DMS79 (cell line): Measurements from ENCODE around the gene GOLGA8N.
A peak's percentile ranks its signal among the peaks of the same experiment; 100 is the strongest.
"Not testable (repeated sequence)": the region's sequence is repeated elsewhere in the genome, so short reads cannot be mapped to it uniquely, and the experiment has no call there.

ENCODE experiments used
- DNase-seq: peaks from one replicate; lab custom pipeline; 2025; lab: John Stamatoyannopoulos, UW

GOLGA8N gene

DNA sequence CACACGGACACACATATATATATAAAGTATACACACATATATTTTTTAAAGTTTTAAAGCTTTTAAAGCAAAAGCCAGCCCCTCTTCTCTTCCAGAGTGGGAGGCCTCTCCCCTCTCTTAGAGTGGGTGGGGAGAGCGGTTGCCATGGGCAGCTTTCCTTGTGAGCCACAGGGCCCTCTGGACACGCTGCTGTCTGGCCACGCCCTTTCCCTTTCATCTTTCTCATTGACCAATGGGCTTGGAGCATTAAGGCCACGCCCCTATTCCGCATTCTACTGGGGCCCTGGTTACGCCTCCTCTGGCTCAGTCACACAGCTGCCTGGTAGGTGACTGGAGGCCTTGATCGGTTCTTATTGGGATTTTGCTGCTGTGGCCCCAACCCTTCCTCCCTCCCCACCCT is at the start of gene GOLGA8N:
TSS of gene GOLGA8N (plus strand) at position 306 of the 400 bp plus-strand sequence.
- DNase-seq = not testable (repeated sequence)

DNA sequence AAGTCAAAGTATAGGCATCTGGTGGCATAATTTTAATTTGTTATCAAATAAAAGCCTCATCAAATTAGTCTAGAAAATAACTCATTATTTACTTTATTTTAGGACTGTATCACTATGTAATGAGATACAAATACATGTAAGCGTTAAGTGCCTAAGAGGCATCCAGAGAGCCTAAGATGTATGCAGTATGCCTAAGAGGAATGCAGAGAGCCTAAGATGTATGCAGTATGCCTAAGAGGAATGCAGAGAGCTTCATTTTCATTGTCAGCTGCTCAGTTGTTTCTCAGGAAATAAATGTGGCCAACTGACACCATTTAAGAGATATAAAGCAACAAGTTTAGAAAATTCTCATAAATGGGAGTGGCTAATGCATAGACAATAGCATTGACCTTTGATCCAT is 49.8 kb upstream of the GOLGA8N start:
- DNase-seq = not testable (repeated sequence)

- not testable (repeated sequence) for DNase-seq
Measured at GRCh38 chr15:32545129-32545528, 48.1 kb upstream of the GOLGA8N start.

DNA sequence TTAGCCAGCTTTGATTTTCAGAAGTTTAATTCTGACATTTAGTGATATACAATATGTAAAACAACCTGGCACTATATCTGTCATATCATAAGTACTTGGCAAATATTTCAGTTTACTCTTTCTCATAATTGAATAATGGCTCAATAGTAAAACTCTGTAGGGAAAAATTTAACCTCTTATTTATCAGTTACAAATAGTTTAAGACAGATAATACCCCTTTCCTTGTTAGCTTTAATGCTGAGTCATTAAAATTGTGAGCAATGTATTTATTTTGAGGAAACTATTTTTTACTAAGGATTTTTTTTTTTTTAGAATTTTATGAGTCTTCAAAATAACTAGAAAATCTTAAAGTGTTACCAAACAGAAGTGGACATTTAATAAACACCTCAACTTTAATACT is 38.7 kb upstream of the GOLGA8N start:
- not testable (repeated sequence) for DNase-seq

- not testable (repeated sequence) for DNase-seq
Measured at GRCh38 chr15:32562198-32562597, 31.1 kb upstream of the GOLGA8N start.

- DNase-seq = not testable (repeated sequence)
Measured at GRCh38 chr15:32568988-32569387, 24.3 kb upstream of the GOLGA8N start.

GRCh38 chr15:32578482-32578881 is 14.8 kb upstream of the GOLGA8N start:
- not testable (repeated sequence) for DNase-seq

DNA sequence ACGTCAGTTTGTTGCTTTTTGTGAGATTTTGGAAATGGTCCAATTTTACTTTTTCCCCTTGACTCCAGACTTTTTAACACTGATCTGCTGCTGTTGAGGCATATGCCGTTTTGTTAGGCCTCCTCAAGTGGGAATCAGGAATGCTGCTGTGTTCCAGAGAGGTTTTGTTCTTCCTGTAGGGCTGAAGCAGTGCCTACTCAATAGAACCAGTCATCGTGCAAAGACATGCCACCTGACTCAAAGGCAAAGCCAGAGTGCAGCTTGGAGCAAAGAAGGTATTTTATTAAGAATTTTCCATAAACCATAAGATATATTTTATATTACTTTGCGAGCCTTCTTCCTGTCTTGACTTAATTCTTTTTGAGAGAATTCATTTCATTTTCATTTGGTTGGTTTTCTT is 7.4 kb upstream of the GOLGA8N start:
- not testable (repeated sequence) for DNase-seq

GRCh38 chr15:32609518-32609917 is 16.3 kb downstream of the GOLGA8N start:
- DNase-seq = not testable (repeated sequence)

- DNase-seq = not testable (repeated sequence)
Measured at GRCh38 chr15:32610719-32611118, 17.5 kb downstream of the GOLGA8N start.

GRCh38 chr15:32614712-32615050 is 21.4 kb downstream of the GOLGA8N start:
- not testable (repeated sequence) for DNase-seq

GRCh38 chr15:32615051-32615870 is 22.0 kb downstream of the GOLGA8N start, which contains the start of gene ARHGAP11A:
Gene ARHGAP11A, plus strand, starts transcription at chr15:32615504. Its CDS starts 708 bp downstream, at chr15:32616212.
- not testable (repeated sequence) for DNase-seq

DNA sequence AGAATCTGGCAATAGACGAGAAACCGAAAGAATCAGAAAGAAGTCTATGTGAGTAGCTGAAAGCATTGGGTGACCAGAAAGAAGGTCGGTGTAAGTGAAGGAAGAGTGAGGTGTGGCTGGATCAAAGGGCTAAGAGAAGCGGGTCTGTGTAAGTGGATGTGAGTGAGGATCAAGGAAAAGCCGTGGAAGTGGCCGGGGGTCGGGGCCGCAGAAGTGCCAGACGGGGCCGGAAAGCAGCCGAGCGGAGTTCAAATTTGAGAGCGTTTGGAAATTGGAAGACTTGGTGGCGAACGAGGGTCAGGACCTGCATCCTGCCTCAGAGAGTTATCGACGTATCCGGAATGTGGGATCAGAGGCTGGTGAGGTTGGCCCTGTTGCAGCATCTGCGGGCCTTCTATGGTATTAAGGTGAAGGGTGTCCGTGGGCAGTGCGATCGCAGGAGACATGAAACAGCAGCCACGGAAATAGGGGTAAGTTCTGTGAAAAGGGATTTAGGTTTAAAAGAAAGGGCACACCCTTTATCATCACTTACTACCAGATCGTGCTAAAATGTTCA is 22.7 kb downstream of the GOLGA8N start:
- not testable (repeated sequence) for DNase-seq

- DNase-seq = no peak
Measured at GRCh38 chr15:32636410-32636809, 43.2 kb downstream of the GOLGA8N start.

DNA sequence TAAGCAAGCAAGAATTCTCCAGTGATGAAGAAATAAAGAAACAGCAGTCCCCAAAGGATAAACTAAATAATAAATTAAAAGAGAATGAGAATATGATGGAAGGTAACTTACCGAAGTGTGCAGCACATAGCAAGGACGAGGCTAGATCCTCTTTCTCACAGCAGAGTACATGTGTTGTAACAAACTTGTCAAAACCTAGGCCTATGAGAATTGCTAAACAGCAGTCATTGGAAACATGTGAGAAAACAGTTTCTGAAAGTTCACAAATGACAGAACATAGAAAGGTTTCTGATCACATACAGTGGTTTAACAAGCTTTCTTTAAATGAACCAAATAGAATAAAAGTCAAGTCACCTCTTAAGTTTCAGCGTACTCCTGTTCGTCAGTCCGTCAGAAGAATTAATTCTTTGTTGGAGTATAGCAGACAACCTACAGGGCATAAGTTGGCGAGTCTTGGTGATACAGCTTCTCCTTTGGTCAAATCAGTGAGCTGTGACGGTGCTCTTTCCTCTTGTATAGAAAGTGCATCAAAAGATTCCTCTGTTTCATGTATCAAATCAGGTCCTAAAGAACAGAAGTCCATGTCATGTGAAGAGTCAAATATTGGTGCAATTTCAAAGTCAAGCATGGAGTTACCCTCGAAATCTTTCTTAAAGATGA is 43.8 kb downstream of the GOLGA8N start:
- no peak for DNase-seq

- DNase-seq = no peak
Measured at GRCh38 chr15:32637704-32638103, 44.4 kb downstream of the GOLGA8N start.

GRCh38 chr15:32641517-32642059 is 48.3 kb downstream of the GOLGA8N start, which contains the start of gene SCG5:
Gene SCG5, plus strand, starts transcription at chr15:32641710. Its CDS starts 1,883 bp downstream, at chr15:32643593.
- DNase-seq = peak; percentile 84

DNA sequence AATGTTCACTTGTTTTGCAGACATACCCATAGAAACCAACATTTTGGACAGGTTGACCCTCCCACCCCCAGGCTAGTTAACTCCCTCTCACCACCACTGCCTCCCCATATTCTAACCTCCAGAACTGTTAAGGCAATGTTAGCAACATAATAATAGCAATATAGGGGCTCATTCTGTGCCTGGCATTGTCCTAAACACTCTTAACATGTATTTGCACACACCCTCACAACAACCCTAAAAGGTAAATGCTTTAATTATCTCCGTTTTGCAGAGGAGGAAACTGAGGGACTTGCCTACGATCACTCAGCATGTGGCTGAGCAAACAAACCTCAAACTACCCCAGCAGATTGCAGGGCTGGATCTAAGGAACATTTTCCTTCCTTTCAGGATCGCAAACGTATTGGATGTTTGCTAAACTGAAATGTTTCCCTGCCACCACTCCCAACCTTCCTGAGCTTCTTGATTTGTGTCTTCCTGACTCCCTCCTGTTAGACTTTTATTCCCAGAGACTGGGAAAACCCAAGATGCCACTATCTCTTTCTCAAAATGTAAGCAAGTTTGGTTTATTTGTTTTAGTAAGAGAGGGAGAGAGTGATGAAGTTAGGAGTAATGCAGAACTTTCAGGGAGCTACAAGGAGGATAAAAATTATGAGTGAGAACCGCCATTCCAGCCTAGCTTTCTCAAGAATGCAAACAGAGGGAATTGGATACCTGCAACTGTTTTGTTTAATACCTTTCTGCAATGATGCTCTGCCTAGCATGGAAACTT is 49.6 kb downstream of the GOLGA8N start:
- DNase-seq = no peak

DNA sequence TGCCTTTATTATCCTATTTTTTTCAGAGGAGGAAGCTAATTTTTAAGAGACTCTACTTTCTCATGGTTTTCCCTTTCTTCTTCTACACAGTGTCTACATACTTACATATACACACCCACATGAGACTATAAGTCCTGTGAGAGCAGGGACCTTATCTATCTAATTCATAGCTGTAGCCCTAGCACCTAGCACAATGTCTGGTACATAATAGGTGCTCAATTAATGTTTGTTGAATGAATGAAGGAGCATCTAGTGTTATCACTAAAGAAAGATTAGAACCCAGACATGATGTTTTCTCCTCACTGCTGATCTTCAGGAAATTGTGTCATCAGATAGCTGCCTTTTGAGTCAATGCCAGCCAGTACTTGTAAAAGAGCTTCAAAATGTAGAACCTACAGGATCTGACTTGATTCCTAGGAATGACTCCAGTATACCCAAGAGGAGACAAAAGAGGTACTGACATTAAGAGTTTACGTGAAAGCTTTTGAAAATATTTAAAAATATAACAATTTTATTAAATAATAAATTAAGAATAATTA is 50.7 kb downstream of the GOLGA8N start:
- no peak for DNase-seq

- DNase-seq = peak; percentile 81
Measured at GRCh38 chr15:32646291-32646690, 53.0 kb downstream of the GOLGA8N start.

DNA sequence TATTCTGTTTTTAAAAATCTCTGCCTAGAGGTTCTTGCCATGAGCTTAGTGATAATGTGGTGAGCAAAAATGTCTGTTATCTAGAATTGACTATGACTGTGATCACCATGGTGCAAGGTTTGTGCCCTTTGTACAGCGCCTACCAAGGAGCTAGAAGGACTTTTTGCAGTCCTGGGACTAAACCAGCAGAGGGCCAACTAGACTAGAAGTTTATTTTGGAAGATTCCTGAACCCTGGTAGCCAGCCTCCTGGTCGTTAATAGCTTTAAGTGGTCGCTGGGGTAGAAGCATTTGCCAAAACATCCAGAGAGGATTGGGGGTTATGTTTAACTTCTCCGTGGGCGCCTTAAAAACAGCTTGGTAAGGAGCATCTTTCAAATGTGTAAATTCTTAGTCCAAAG is 56.1 kb downstream of the GOLGA8N start:
- DNase-seq = no peak
